Erythroblast (primary cell): ENCODE data around the gene RANBP17.
"Not testable (repeated sequence)": the region's sequence is repeated elsewhere in the genome, so short reads cannot be mapped to it uniquely, and the experiment has no call there.

Source experiments
- DNase-seq, 2 experiments: peaks; one replicate each; lab custom pipeline; 2025; lab: John Stamatoyannopoulos, UW
- GATA1 ChIP-seq: IDR thresholded peaks from 2 replicates; pipeline ENCODE4 v1.6.1; 2011; ENCODE audit warnings: low read depth, mild to moderate bottlenecking, control low read depth, low read length, moderate library complexity
- POLR2A ChIP-seq: IDR thresholded peaks from 2 replicates; pipeline ENCODE4 v1.6.1; 2011; ENCODE audit warnings: mild to moderate bottlenecking, low read length

Gene RANBP17

GRCh38 chr5:171157276-171157675 lies 295.5 kb downstream of the RANBP17 start:
- DNase-seq: no peak
- no peak for TF ChIP-seq GATA1
- TF ChIP-seq POLR2A: no peak

DNA sequence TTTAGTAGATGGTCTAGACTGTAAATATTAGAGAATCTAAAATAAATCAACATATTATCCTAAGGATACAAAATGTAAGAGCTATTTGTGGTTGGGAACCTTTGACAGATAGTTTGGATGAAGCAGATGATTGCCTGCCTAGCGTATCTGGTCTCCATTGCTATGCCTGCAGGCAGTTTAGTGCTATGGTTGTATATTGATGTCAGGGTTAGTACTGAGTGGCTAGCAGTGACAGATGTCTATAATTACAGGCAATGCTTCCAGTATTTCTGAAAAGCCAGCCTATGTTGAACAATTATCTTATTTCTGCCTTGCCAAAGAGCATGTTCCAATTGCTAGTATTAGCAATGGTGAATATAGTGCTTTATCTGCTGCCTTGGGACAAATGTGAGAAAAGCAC lies 296.0 kb downstream of the RANBP17 start:
- DNase-seq: no peak

DNA sequence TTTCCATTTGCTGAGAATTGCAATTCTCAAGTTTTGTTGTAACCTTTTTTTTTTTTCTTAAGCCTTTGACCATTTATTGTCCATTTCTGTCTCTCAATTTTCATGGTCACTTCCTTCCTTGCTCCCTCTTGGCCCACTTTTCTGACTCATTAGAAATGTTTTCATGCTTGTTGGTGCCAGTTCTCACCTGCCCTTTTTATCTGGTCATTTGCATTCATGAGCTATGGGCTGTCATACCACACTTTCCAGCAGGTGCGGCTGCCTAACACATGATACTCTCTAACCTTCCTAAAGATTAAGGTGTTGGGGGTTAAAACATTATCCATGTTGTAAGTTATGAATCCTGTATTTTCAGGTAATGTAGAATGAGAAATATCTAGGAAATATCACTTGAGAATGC lies 296.8 kb downstream of the RANBP17 start:
- no peak for TF ChIP-seq GATA1
- no peak for TF ChIP-seq POLR2A
- DNase-seq: no peak

More for the DNA sequence above, 296.0 kb downstream of the RANBP17 start:
- TF ChIP-seq POLR2A (no peak), GATA1 (no peak)

DNA sequence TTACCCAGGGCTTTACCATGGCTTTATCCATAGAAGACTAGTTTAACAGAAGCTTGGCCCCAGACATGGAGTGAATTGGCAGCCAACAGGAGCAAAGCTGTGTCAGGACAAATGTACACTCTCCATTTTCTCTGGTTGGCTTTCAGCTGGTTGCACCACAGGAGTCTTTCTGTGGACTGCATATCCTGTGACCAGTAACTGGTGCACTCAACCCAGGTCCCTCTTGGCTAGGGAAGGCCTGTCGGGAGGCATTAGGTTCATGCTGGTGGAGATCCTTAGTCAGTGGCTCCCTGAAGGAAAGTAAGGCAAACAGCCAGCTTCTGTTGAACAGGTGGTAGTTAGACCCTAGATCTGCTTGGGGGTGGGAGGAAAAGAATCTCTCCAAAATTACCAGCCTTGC lies 300.3 kb downstream of the RANBP17 start:
- DNase-seq: no peak

GRCh38 chr5:171162596-171162995 lies 300.8 kb downstream of the RANBP17 start:
- no peak for TF ChIP-seq POLR2A
- no peak for TF ChIP-seq GATA1
- peak; percentile 14 to 24 for DNase-seq

More for the DNA sequence above, 300.3 kb downstream of the RANBP17 start:
- TF ChIP-seq POLR2A (no peak), GATA1 (no peak)

DNA sequence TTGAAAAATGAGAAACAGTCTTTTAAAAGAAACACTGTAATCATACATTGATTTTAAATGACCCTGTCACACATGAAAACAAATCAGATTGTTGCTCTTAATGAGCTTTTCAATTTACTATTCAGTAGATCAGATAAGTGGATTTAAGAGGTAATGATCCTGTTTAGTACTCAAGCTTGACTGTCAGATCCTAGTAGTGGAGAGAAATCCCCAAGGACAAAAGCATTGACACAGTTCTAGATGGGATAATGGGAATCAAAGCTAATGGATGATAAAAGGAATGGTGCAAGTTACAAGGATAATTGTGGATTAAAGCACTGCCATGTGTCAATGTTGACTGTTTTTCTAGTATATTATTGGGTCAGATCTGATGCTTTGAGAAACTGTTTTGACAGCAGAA lies 304.9 kb downstream of the RANBP17 start:
- TF ChIP-seq POLR2A: no peak
- TF ChIP-seq GATA1: no peak
- no peak for DNase-seq

DNA sequence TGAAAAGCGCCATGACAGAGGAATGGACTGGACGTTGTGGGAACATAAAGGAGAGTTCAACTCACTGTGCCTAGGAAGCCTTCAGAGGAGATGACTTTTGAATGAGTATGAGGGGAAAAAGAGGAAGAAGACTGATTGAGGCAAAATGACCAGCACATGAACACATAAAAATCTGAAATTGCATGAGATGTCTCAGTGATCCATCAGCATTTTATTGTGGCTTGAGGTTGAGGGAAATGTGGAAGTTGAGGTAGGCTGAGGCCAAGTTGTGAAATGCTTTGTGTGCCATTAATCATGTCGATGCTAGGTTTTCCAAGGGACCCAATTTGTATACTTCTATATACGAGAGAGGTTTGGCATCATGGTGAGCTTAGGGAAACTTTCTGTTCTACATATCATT lies 306.4 kb downstream of the RANBP17 start:
- TF ChIP-seq POLR2A: no peak
- no peak for DNase-seq

- DNase-seq: not testable (repeated sequence)
Measured at GRCh38 chr5:171174960-171175359, 313.1 kb downstream of the RANBP17 start.

DNA sequence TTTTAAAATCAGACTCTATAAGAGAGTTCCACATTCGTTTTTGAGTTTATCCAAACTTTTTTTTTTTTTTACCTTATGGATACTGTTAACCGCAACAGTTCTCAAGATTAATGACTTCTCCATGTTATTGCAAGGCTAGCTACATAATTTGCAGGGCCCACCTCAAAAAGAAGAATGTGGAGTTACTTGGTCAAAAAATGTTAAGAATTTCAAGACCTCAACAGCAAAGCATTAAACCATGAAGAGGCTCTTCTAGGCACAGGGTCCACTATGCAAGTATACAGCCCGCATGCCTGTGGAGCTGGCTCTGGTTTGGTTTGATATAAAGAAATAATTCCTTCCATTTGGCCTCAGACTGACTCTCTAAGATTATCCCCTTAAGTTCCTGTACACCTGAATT lies 313.9 kb downstream of the RANBP17 start:
- DNase-seq: no peak
- no peak for TF ChIP-seq GATA1
- TF ChIP-seq POLR2A: no peak

- not testable (repeated sequence) for DNase-seq
Measured at GRCh38 chr5:171178190-171178589, 316.4 kb downstream of the RANBP17 start.

GRCh38 chr5:171188016-171188415 lies 326.2 kb downstream of the RANBP17 start:
- peak in 1 of 2 experiments; percentile 13 for DNase-seq
- TF ChIP-seq GATA1 (no peak), POLR2A (no peak)

GRCh38 chr5:171189442-171189841 lies 327.6 kb downstream of the RANBP17 start:
- TF ChIP-seq POLR2A (no peak), GATA1 (no peak)
- no peak for DNase-seq

DNA sequence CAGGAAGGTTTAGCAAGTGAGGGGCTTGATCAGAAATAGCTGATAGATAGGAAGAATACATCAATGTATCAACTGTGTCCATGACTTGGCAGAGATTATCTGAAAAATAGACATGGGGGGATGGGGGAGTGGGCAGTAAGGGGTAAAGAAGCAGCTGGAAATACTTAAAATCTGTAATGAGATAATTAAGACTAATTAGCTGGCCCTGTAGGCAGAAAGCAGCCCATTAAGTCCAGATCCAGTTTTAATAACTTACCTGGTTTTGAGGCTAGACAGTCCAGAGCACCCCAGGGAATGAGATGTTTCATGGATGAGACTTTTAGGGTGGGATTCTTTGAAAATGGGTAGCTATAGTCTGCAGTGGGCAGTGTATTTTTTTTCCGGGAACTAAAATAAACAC lies 330.3 kb downstream of the RANBP17 start:
- no peak for DNase-seq
- TF ChIP-seq POLR2A (no peak), GATA1 (no peak)

DNA sequence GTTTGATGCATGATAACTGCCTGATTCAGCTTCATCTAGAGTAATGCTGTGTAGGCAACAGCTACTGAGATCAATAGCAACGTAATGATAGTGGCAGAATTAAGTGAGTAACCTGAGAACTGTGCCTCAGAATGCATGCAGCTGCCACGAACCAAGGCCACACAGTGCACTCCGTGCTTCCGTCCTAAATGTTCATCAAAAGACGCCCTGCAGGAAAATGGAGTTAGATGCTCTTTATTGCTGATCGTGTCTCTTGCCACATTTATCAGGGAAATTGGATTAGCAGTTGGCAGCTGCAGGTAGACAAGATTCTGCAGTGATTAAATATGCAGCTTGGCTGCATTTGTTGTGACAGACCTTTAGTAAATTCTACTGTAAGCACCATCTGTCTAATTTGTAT lies 339.5 kb downstream of the RANBP17 start:
- TF ChIP-seq POLR2A (no peak), GATA1 (no peak)

DNA sequence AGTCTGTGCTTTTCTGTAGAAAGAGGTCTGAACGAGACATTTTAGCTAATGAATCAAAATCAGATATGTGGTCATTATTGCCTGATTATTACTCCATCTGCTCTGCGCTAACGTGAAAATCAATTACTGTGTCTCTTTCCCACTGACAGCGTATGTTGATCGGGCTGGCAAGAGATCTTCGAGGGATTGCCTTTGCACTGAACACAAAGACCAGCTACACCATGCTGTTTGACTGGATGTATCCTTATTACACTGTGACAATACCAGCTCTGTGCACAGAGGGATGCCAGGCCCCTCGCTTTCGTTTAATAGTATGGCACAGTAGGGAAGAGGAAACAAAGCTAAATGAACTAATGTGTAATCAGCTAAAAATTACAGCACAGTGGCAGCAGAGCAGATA lies 343.6 kb downstream of the RANBP17 start:
- TF ChIP-seq POLR2A (no peak), GATA1 (no peak)
- no peak for DNase-seq

More for the DNA sequence above, 339.5 kb downstream of the RANBP17 start:
- no peak for DNase-seq

GRCh38 chr5:171207256-171207847 lies 345.5 kb downstream of the RANBP17 start:
- peak; percentile 68 to 73 for DNase-seq
- no peak for TF ChIP-seq POLR2A
- TF ChIP-seq GATA1: no peak
